KMS-11 (cell line): ENCODE results near the gene PDK3.

Experiments
- H2AFZ ChIP-seq: fragments of 200-600 bp; sonication (generic); 2 replicates; pipeline ENCODE4 v1.6.1; 2016; ENCODE audit warnings: antibody characterized with exemption, mixed run types, low read depth
- H3K27ac ChIP-seq: fragments of 200-600 bp; sonication (generic); 2 replicates; pipeline ENCODE4 v1.6.1; 2016; ENCODE audit warnings: mild to moderate bottlenecking, mixed run types
- H3K27me3 ChIP-seq: fragments of 200-600 bp; sonication (generic); 2 replicates; pipeline ENCODE4 v1.6.1; 2017; ENCODE audit warnings: mild to moderate bottlenecking, low read depth, mixed run types, moderate library complexity; ENCODE audit not compliant: insufficient read depth
- H3K36me3 ChIP-seq: fragments of 200-600 bp; sonication (generic); 2 replicates; pipeline ENCODE4 v1.6.1; 2017; ENCODE audit warnings: mild to moderate bottlenecking, mixed run types; ENCODE audit not compliant: insufficient read depth
- H3K4me1 ChIP-seq: fragments of 200-600 bp; sonication (generic); 2 replicates; pipeline ENCODE4 v1.6.1; 2016; ENCODE audit warnings: mild to moderate bottlenecking, low read depth, mixed run types; ENCODE audit not compliant: poor library complexity, severe bottlenecking
- H3K4me2 ChIP-seq: fragments of 200-600 bp; sonication (generic); 2 replicates; pipeline ENCODE4 v1.7.0; 2016; ENCODE audit warnings: mild to moderate bottlenecking, mixed run types
- H3K4me3 ChIP-seq: fragments of 200-600 bp; sonication (generic); IDR thresholded peaks from 2 replicates; pipeline ENCODE4 v1.6.1; 2017; ENCODE audit warnings: low read depth, low read length, mixed read lengths; ENCODE audit not compliant: insufficient read depth
- H3K79me2 ChIP-seq: fragments of 200-600 bp; sonication (generic); 2 replicates; pipeline ENCODE4 v1.6.1; 2016; ENCODE audit warnings: low read depth, mixed run types; ENCODE audit not compliant: insufficient read depth
- H3K9ac ChIP-seq: fragments of 200-600 bp; sonication (generic); 2 replicates; pipeline ENCODE4 v1.6.1; 2016; ENCODE audit warnings: mild to moderate bottlenecking, mixed run types
- H4K20me1 ChIP-seq: fragments of 200-600 bp; sonication (generic); 2 replicates; pipeline ENCODE4 v1.6.1; 2016; ENCODE audit warnings: mild to moderate bottlenecking, mixed run types; ENCODE audit not compliant: insufficient read depth
- CTCF ChIP-seq: fragments of 200-600 bp; sonication (generic); conservative IDR thresholded peaks from 2 replicates; pipeline ENCODE4 v1.6.1; 2017; ENCODE audit warnings: low read depth, mild to moderate bottlenecking, antibody characterized with exemption, low read length, moderate library complexity, mixed read lengths

The PDK3 gene

GRCh38 chrX:24566240-24566639, 101.2 kb downstream of the PDK3 start:
- H3K36me3 ChIP-seq: no peaks in the 10 kb centered on the region
- TF ChIP-seq CTCF: no peak
- no peaks in the 10 kb centered on the region for H3K4me1 ChIP-seq
- no peaks in the 10 kb centered on the region for H4K20me1 ChIP-seq
- H3K27ac ChIP-seq: no peak overlapping the region
- H3K4me3 ChIP-seq: no peak overlapping the region
- no peak overlapping the region for H3K9ac ChIP-seq
- H3K27me3 ChIP-seq: no peaks in the 10 kb centered on the region
- H2AFZ ChIP-seq: no peak overlapping the region
- no peaks in the 10 kb centered on the region for H3K79me2 ChIP-seq
- no peak overlapping the region for H3K4me2 ChIP-seq

GRCh38 chrX:24567169-24567568, 102.1 kb downstream of the PDK3 start:
- no peak for TF ChIP-seq CTCF
- no peaks in the 10 kb centered on the region for H3K79me2 ChIP-seq
- H3K4me2 ChIP-seq: no peak overlapping the region
- H3K36me3 ChIP-seq: no peaks in the 10 kb centered on the region
- H3K27me3 ChIP-seq: no peaks in the 10 kb centered on the region
- no peak overlapping the region for H2AFZ ChIP-seq
- H4K20me1 ChIP-seq: no peaks in the 10 kb centered on the region
- H3K27ac ChIP-seq: no peak overlapping the region
- no peaks in the 10 kb centered on the region for H3K4me1 ChIP-seq
- H3K9ac ChIP-seq: no peak overlapping the region
- no peak overlapping the region for H3K4me3 ChIP-seq

- 0 out of 2 replicates have a peak overlapping the region, but pooled peaks have one; percentile 18 for H2AFZ ChIP-seq
- no peak overlapping the region for H3K4me2 ChIP-seq
- no peaks in the 10 kb centered on the region for H4K20me1 ChIP-seq
- H3K9ac ChIP-seq: no peak overlapping the region
- no peaks in the 10 kb centered on the region for H3K36me3 ChIP-seq
- no peaks in the 10 kb centered on the region for H3K27me3 ChIP-seq
- no peak overlapping the region for H3K4me3 ChIP-seq
- H3K4me1 ChIP-seq: peaks cover 6% of the 10 kb centered on the region
- TF ChIP-seq CTCF: no peak
- no peak overlapping the region for H3K27ac ChIP-seq
- no peaks in the 10 kb centered on the region for H3K79me2 ChIP-seq
Measured at GRCh38 chrX:24574743-24575142, 109.7 kb downstream of the PDK3 start.

GRCh38 chrX:24575496-24575895, 110.4 kb downstream of the PDK3 start:
- Histone ChIP-seq H2AFZ (no peak overlapping the region), H3K79me2 (no peaks in the 10 kb centered on the region), H3K4me1 (peaks cover 6% of the 10 kb centered on the region), H3K27ac (no peak overlapping the region), H4K20me1 (no peaks in the 10 kb centered on the region), H3K9ac (no peak overlapping the region), H3K36me3 (no peaks in the 10 kb centered on the region), H3K27me3 (no peaks in the 10 kb centered on the region), H3K4me3 (no peak overlapping the region), H3K4me2 (no peak overlapping the region)
- no peak for TF ChIP-seq CTCF
